Osteocyte (in vitro differentiated cells): ENCODE data around the gene HEPH. TPM values are rescaled to one million over a fixed set of nuclear protein-coding genes. Genes with fewer than 3 reads are reported as not detected.

Experiments used
- DNase-seq: peaks from one replicate; pipeline ENCODE4 v3.0.0; 2021; ENCODE audit warnings: mixed read lengths; ENCODE audit not compliant: unreplicated experiment; ENCODE audit errors: extremely low spot score
- H3K27ac Mint-ChIP-seq: one replicate; pipeline ENCODE4 v1.8.0; 2021; ENCODE audit warnings: mild to moderate bottlenecking, mixed read lengths; ENCODE audit not compliant: unreplicated experiment
- H3K27me3 Mint-ChIP-seq: one replicate; pipeline ENCODE4 v1.8.0; 2021; ENCODE audit warnings: mixed read lengths; ENCODE audit not compliant: unreplicated experiment
- H3K36me3 Mint-ChIP-seq: one replicate; pipeline ENCODE4 v1.8.0; 2021; ENCODE audit warnings: mixed read lengths; ENCODE audit not compliant: unreplicated experiment
- H3K4me1 Mint-ChIP-seq: one replicate; pipeline ENCODE4 v1.8.0; 2021; ENCODE audit warnings: mixed read lengths; ENCODE audit not compliant: unreplicated experiment
- H3K4me3 Mint-ChIP-seq: one replicate; pipeline ENCODE4 v1.8.0; 2021; ENCODE audit warnings: mild to moderate bottlenecking, moderate library complexity, mixed read lengths; ENCODE audit not compliant: unreplicated experiment
- H3K9me3 Mint-ChIP-seq: one replicate; pipeline ENCODE4 v1.8.0; 2021; ENCODE audit warnings: mixed read lengths; ENCODE audit not compliant: unreplicated experiment
- total RNA-seq: library from RNA; stranded (reverse); gene quantifications from 2 replicates; pipeline ENCODE4 v1.2.1, GENCODE V29; 2021
- TF ChIP-seq, protein P1 (sequence below): fragments of 200-600 bp; sonication (generic); IDR thresholded peaks from 2 replicates; pipeline ENCODE4 v1.5.0; 2021; ENCODE audit warnings: antibody characterized with exemption, mild to moderate bottlenecking, moderate library complexity

HEPH gene
- total RNA-seq, 1 donor from 2014 or later: 7.6 TPM

DNA sequence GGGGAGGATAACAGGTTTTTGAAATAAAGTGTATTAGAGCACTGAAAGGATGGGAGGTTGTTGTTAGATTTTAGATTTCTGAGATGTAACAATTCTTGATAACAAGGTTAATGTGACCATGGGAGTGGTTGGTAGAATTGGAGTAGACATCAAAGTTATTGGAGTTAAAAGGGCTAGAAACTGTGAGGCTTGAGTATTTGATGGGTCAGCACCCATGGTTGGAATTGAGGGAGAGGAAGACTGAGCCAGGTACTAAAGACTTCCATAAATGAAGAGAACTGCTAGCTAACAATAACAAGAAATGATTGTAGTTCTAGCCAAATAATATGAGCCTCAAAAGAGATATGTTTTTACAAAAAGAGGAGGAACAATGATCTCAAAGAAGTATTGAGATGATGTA is 98.8 kb downstream of the HEPH start:
- TF ChIP-seq, protein P1, sequence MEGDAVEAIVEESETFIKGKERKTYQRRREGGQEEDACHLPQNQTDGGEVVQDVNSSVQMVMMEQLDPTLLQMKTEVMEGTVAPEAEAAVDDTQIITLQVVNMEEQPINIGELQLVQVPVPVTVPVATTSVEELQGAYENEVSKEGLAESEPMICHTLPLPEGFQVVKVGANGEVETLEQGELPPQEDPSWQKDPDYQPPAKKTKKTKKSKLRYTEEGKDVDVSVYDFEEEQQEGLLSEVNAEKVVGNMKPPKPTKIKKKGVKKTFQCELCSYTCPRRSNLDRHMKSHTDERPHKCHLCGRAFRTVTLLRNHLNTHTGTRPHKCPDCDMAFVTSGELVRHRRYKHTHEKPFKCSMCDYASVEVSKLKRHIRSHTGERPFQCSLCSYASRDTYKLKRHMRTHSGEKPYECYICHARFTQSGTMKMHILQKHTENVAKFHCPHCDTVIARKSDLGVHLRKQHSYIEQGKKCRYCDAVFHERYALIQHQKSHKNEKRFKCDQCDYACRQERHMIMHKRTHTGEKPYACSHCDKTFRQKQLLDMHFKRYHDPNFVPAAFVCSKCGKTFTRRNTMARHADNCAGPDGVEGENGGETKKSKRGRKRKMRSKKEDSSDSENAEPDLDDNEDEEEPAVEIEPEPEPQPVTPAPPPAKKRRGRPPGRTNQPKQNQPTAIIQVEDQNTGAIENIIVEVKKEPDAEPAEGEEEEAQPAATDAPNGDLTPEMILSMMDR: no peak
- no peak for DNase-seq
- Mint-ChIP-seq H3K4me1 (no peaks in the 10 kb centered on the region), H3K36me3 (no peaks in the 10 kb centered on the region), H3K27ac (no peak overlapping the region), H3K27me3 (no peaks in the 10 kb centered on the region), H3K4me3 (no peak overlapping the region), H3K9me3 (peaks cover 46% of the 10 kb centered on the region)

Other genes starting within 250 kb of the HEPH start
- gene VSIG4, start 124.2 kb upstream of the HEPH start, total RNA-seq: not detected in 2 replicates